ENCODE results near the gene CHST13.

CHST13 gene

GRCh38 chr3:126525091-126525852 lies 1.3 kb downstream of the CHST13 start:
- no peaks in the 10 kb centered on the region for H3K4me1 ChIP-seq
- no peak for DNase-seq
- H3K4me3 ChIP-seq (ENCODE audit: low read depth, low read length), result no peak overlapping the region
- no peaks in the 10 kb centered on the region for H3K9me3 ChIP-seq
- H3K36me3 ChIP-seq, result no peaks in the 10 kb centered on the region
- H3K27me3 ChIP-seq, result peaks cover 16% of the 10 kb centered on the region
- no peak for TF ChIP-seq CTCF (IDR thresholded peaks at IDR 0.05; ENCODE audit: low read depth, low read length)

GRCh38 chr3:126525853-126526667 lies 2.1 kb downstream of the CHST13 start:
- no peaks in the 10 kb centered on the region for H3K4me1 ChIP-seq

GRCh38 chr3:126526668-126527005 lies 2.7 kb downstream of the CHST13 start:
- H3K36me3 ChIP-seq, result no peaks in the 10 kb centered on the region
- no peak for DNase-seq
- H3K4me3 ChIP-seq (ENCODE audit: low read depth, low read length), result no peak overlapping the region
- no peaks in the 10 kb centered on the region for H3K4me1 ChIP-seq
- H3K9me3 ChIP-seq, result no peaks in the 10 kb centered on the region
- no peak for TF ChIP-seq CTCF (IDR thresholded peaks at IDR 0.05; ENCODE audit: low read depth, low read length)
- peaks cover 16% of the 10 kb centered on the region for H3K27me3 ChIP-seq

More at GRCh38 chr3:126525853-126526667, 2.1 kb downstream of the CHST13 start:
- Histone ChIP-seq H3K9me3 (no peaks in the 10 kb centered on the region), H3K36me3 (no peaks in the 10 kb centered on the region), H3K4me3 (ENCODE audit: low read depth, low read length) (no peak overlapping the region), H3K27me3 (peaks cover 16% of the 10 kb centered on the region)
- DNase-seq, result no peak
- no peak for TF ChIP-seq CTCF (IDR thresholded peaks at IDR 0.05; ENCODE audit: low read depth, low read length)

GRCh38 chr3:126527006-126527405 lies 3.1 kb downstream of the CHST13 start:
- H3K27me3 ChIP-seq, result peaks cover 16% of the 10 kb centered on the region
- no peak overlapping the region for H3K4me3 ChIP-seq (ENCODE audit: low read depth, low read length)

GRCh38 chr3:126527455-126528211 lies 3.7 kb downstream of the CHST13 start:
- H3K9me3 ChIP-seq, result no peaks in the 10 kb centered on the region
- no peaks in the 10 kb centered on the region for H3K4me1 ChIP-seq
- H3K36me3 ChIP-seq, result no peaks in the 10 kb centered on the region
- no peak overlapping the region for H3K4me3 ChIP-seq (ENCODE audit: low read depth, low read length)
- DNase-seq, result no peak
- no peak for TF ChIP-seq CTCF (IDR thresholded peaks at IDR 0.05; ENCODE audit: low read depth, low read length)
- H3K27me3 ChIP-seq, result peaks cover 16% of the 10 kb centered on the region

More at GRCh38 chr3:126527006-126527405, 3.1 kb downstream of the CHST13 start:
- TF ChIP-seq CTCF (IDR thresholded peaks at IDR 0.05; ENCODE audit: low read depth, low read length), result no peak
- Histone ChIP-seq H3K36me3 (no peaks in the 10 kb centered on the region), H3K9me3 (no peaks in the 10 kb centered on the region), H3K4me1 (no peaks in the 10 kb centered on the region)
- no peak for DNase-seq

Measured in BE2C (cell line).